Measurements from ENCODE around the gene ARMC9. TPM values are rescaled to one million over a fixed set of nuclear protein-coding genes. Genes with fewer than 3 reads are reported as not detected.

The ARMC9 gene
- total RNA-seq, 3 donors from 2014 or later = 10.9 to 32.2 (median 11.9) TPM

GRCh38 chr2:231384109-231384435 is 185.6 kb downstream of the ARMC9 start:
- no peak for ATAC-seq
- Histone ChIP-seq H3K4me1 (ENCODE audit: low read depth) (peaks cover 20% of the 10 kb centered on the region), H3K36me3 (ENCODE audit: low read depth) (no peaks in the 10 kb centered on the region), H3K9me3 (no peaks in the 10 kb centered on the region), H3K4me3 (no peak overlapping the region)
- intact Hi-C loops (cut with DNase I, micrococcal nuclease) = no loop called here
- DNase-seq = peak in 2 of 3 donors; percentile 67 to 69
- TF ChIP-seq, protein P1, sequence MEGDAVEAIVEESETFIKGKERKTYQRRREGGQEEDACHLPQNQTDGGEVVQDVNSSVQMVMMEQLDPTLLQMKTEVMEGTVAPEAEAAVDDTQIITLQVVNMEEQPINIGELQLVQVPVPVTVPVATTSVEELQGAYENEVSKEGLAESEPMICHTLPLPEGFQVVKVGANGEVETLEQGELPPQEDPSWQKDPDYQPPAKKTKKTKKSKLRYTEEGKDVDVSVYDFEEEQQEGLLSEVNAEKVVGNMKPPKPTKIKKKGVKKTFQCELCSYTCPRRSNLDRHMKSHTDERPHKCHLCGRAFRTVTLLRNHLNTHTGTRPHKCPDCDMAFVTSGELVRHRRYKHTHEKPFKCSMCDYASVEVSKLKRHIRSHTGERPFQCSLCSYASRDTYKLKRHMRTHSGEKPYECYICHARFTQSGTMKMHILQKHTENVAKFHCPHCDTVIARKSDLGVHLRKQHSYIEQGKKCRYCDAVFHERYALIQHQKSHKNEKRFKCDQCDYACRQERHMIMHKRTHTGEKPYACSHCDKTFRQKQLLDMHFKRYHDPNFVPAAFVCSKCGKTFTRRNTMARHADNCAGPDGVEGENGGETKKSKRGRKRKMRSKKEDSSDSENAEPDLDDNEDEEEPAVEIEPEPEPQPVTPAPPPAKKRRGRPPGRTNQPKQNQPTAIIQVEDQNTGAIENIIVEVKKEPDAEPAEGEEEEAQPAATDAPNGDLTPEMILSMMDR (IDR thresholded peaks at IDR 0.05) = no peak

GRCh38 chr2:231384970-231385369 is 186.5 kb downstream of the ARMC9 start:
- ATAC-seq (no peak), DNase-seq (no peak)
- intact Hi-C loops (cut with DNase I, micrococcal nuclease) = no loop called here

GRCh38 chr2:231385429-231385828 is 187.0 kb downstream of the ARMC9 start:
- TF ChIP-seq, protein P1 (IDR thresholded peaks at IDR 0.05) = no peak
- peaks cover 10% of the 10 kb centered on the region for H3K4me1 ChIP-seq (ENCODE audit: low read depth)
- H3K9me3 ChIP-seq = no peaks in the 10 kb centered on the region
- H3K36me3 ChIP-seq (ENCODE audit: low read depth) = no peaks in the 10 kb centered on the region
- intact Hi-C loops (cut with DNase I, micrococcal nuclease) = no loop called here
- no peak overlapping the region for H3K4me3 ChIP-seq
- no peak for ATAC-seq
- DNase-seq = peak in 1 of 3 donors; percentile 33

More at GRCh38 chr2:231384970-231385369, 186.5 kb downstream of the ARMC9 start:
- Histone ChIP-seq H3K4me1 (ENCODE audit: low read depth) (peaks cover 14% of the 10 kb centered on the region), H3K36me3 (ENCODE audit: low read depth) (no peaks in the 10 kb centered on the region), H3K9me3 (no peaks in the 10 kb centered on the region), H3K4me3 (no peak overlapping the region)
- TF ChIP-seq, protein P1 (IDR thresholded peaks at IDR 0.05) = no peak

GRCh38 chr2:231386446-231386845 is 188.0 kb downstream of the ARMC9 start:
- Histone ChIP-seq H3K4me3 (no peak overlapping the region), H3K4me1 (ENCODE audit: low read depth) (peaks cover 8% of the 10 kb centered on the region), H3K36me3 (ENCODE audit: low read depth) (no peaks in the 10 kb centered on the region), H3K9me3 (no peaks in the 10 kb centered on the region)
- TF ChIP-seq, protein P1 (IDR thresholded peaks at IDR 0.05) = no peak
- DNase-seq = no peak
- intact Hi-C loops (cut with DNase I, micrococcal nuclease) = no loop called here
- ATAC-seq = no peak

DNA sequence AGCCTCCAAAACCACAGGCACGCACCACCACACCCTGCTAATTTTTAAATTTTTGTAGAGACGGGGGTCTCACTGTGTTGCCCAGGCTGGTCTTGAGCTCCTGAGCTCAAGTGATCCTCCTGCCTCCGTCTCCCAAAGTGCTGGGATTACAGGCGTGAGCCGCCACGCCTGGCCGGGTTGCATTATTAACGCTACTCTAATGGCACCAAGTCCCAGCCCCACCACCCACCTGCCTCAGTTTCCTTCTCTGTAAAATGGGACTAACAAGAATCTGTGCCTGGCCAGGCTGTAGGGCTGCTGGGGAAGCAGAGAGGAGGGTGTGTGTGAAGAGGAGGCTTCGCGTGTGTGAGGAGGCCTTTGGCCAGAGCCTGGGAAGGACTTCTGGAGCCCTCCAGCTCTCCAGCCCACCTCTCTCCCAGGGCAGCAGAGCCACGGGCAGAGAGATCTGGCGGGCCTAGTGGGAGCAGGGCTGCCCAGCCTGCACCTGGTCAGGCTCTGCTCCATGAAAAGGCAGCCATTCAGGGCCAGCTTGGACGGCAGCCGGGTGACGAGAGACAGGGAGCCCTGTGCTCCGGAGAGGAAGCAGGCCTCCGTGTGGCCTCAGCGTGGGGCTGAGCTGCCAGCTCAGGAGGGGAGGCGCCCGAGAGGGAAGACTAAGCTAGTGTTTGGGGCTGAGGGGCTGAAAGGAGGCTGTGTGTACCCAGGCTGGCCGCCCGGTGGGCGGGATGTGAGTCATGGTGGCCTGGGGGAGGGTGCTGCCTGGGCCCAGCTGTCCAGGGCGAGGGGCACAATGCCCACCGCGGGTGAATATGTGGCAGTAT is 189.7 kb downstream of the ARMC9 start:
- H3K4me3 ChIP-seq = no peak overlapping the region
- intact Hi-C loops (cut with DNase I, micrococcal nuclease) = no loop called here
- H3K9me3 ChIP-seq = no peaks in the 10 kb centered on the region
- ATAC-seq (no peak), DNase-seq (peak in 1 of 3 donors; percentile 52)
- TF ChIP-seq, protein P1 (IDR thresholded peaks at IDR 0.05) = no peak
- no peaks in the 10 kb centered on the region for H3K36me3 ChIP-seq (ENCODE audit: low read depth)
- H3K4me1 ChIP-seq (ENCODE audit: low read depth) = peaks cover 4% of the 10 kb centered on the region
